GM11168 (cell line): ENCODE measurements around the gene XKR7.
"Not testable (repeated sequence)": the region's sequence is repeated elsewhere in the genome, so short reads cannot be mapped to it uniquely, and the experiment has no call there.

ENCODE experiments used
- in situ Hi-C: fragments of 300-500 bp; cut with MboI; formaldehyde crosslinking; loops from one replicate; pipeline ENCODE4 v1.12.0; 2022; ENCODE audit warnings: low sequenced_read_pairs; ENCODE audit not compliant: unreplicated experiment

The XKR7 gene

GRCh38 chr20:32009564-32009963, 41.6 kb downstream of the XKR7 start:
- in situ Hi-C loops: no loop called here

GRCh38 chr20:32010101-32010500, 42.1 kb downstream of the XKR7 start, which contains the start of gene CCM2L:
CCM2L (plus strand) TSS chr20:32010438; CDS start chr20:32010455, 17 bp downstream.
- in situ Hi-C loops: no loop called here

GRCh38 chr20:32010666-32011065, 42.7 kb downstream of the XKR7 start:
- in situ Hi-C loops: no loop called here

- in situ Hi-C loops: no loop called here
Measured at GRCh38 chr20:32012159-32012688, 44.3 kb downstream of the XKR7 start.

GRCh38 chr20:32013326-32013725, 45.4 kb downstream of the XKR7 start:
- in situ Hi-C loops: no loop called here

- in situ Hi-C loops: no loop called here
Measured at GRCh38 chr20:32017711-32018251, 49.8 kb downstream of the XKR7 start.

GRCh38 chr20:32018269-32019155, 50.6 kb downstream of the XKR7 start:
- in situ Hi-C loops: no loop called here

GRCh38 chr20:32019156-32019510, 51.2 kb downstream of the XKR7 start:
- in situ Hi-C loops: no loop called here

- in situ Hi-C loops: loop anchor here (10.0 kb wide), 1 partner anchor 75 kb away; no protein-coding TSS in a partner anchor
Measured at GRCh38 chr20:32019563-32020463, 51.9 kb downstream of the XKR7 start.

GRCh38 chr20:32021091-32021490, 53.1 kb downstream of the XKR7 start:
- in situ Hi-C loops: loop anchor here (10.0 kb wide), 1 partner anchor 74 kb away; no protein-coding TSS in a partner anchor

- in situ Hi-C loops: loop anchor here (10.0 kb wide), 1 partner anchor 70 kb away; no protein-coding TSS in a partner anchor
Measured at GRCh38 chr20:32024683-32025295, 56.8 kb downstream of the XKR7 start.

- in situ Hi-C loops: loop anchor here (10.0 kb wide), 1 partner anchor 67 kb away; no protein-coding TSS in a partner anchor
Measured at GRCh38 chr20:32027643-32028042, 59.7 kb downstream of the XKR7 start.

GRCh38 chr20:32028647-32029372, 60.9 kb downstream of the XKR7 start:
- in situ Hi-C loops: loop anchor here (10.0 kb wide), 1 partner anchor 66 kb away; no protein-coding TSS in a partner anchor

GRCh38 chr20:32029561-32029960, 61.6 kb downstream of the XKR7 start:
- in situ Hi-C loops: loop anchor here (10.0 kb wide), 1 partner anchor 65 kb away; no protein-coding TSS in a partner anchor

GRCh38 chr20:32031007-32031958, 63.3 kb downstream of the XKR7 start:
- in situ Hi-C loops: no loop called here

- in situ Hi-C loops: no loop called here
Measured at GRCh38 chr20:32033316-32033715, 65.4 kb downstream of the XKR7 start.

GRCh38 chr20:32033721-32034120, 65.8 kb downstream of the XKR7 start:
- in situ Hi-C loops: not testable (repeated sequence)
